GM18508 (cell line): ENCODE data around the gene RNF227.

Experiments used
- ATAC-seq: cut with Tn5 transposase; IDR thresholded peaks from one replicate; pipeline ENCODE4 v1.9.1; 2021; ENCODE audit warnings: moderate number of reproducible peaks; ENCODE audit not compliant: insufficient read depth, unreplicated experiment

RNF227 gene

GRCh38 chr17:7893187-7893880, 22.8 kb downstream of the RNF227 start:
- ATAC-seq, result no peak

- no peak for ATAC-seq
Observed at GRCh38 chr17:7889166-7889955, 26.7 kb downstream of the RNF227 start.

GRCh38 chr17:7888184-7888920, 27.7 kb downstream of the RNF227 start, which contains the start of gene CHD3:
TSS of gene CHD3 (plus strand) at chr17:7888789. CDS start at chr17:7889001, 212 bp downstream.
- ATAC-seq, result no peak

- no peak for ATAC-seq
Observed at GRCh38 chr17:7887482-7888183, 28.5 kb downstream of the RNF227 start.

GRCh38 chr17:7887038-7887481, 29.0 kb downstream of the RNF227 start:
- ATAC-seq, result no peak

GRCh38 chr17:7886227-7887037, 29.7 kb downstream of the RNF227 start:
- ATAC-seq, result no peak

GRCh38 chr17:7885367-7886226, 30.5 kb downstream of the RNF227 start:
- ATAC-seq, result no peak

GRCh38 chr17:7884581-7885366, 31.3 kb downstream of the RNF227 start:
- ATAC-seq, result no peak

GRCh38 chr17:7883781-7884386, 32.2 kb downstream of the RNF227 start:
- no peak for ATAC-seq

GRCh38 chr17:7882629-7883028, 33.5 kb downstream of the RNF227 start:
- no peak for ATAC-seq

- ATAC-seq, result no peak
Observed at GRCh38 chr17:7882068-7882467, 34.0 kb downstream of the RNF227 start.

GRCh38 chr17:7881276-7882054, 34.6 kb downstream of the RNF227 start:
- ATAC-seq, result no peak

GRCh38 chr17:7880076-7880868, 35.8 kb downstream of the RNF227 start:
- no peak for ATAC-seq

- no peak for ATAC-seq
Observed at GRCh38 chr17:7878234-7878633, 37.9 kb downstream of the RNF227 start.

- ATAC-seq, result no peak
Observed at GRCh38 chr17:7875804-7876370, 40.2 kb downstream of the RNF227 start.

GRCh38 chr17:7873051-7873450, 43.0 kb downstream of the RNF227 start:
- no peak for ATAC-seq
